GM18511 (cell line): ENCODE data around the gene PTCRA.

Experiments
- ATAC-seq: cut with Tn5 transposase; IDR thresholded peaks from one replicate; pipeline ENCODE4 v1.9.1; 2021; ENCODE audit warnings: mild to moderate bottlenecking, moderate library complexity; ENCODE audit not compliant: unreplicated experiment

Gene PTCRA

DNA sequence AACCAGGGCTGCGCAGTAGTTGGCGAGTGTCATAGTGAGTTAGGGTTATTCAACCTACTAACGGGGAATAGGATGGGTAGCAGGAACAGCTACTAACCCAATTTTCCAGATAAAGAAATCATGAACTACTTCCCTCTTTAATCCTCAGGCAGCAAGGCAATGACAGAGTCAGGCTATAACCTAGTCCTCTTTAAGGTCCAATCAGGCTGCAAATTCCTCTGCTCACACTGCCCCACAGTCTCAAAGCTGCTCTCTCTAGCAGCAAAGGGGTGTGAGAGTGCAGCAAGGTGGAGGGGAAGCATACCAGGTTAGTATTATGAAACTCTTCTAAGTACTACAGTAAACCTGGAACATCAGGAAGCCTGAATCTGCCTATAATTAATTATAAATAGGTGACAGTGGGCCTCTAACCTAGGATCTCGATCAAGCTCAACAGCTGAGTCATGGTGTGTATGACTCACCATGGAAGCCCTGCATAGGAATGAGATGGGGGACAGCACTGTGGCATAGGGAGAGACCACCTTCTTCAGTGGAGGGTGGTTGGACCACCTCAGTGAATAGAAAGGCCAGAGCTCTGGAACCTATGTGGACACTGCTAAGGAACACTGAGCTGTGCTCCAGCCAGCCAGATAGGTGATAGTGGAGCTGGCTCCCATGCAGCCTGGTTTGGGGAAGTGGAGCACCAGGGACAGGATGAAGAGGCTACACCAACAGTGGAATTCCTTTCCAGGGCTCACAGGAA lies 55.2 kb downstream of the PTCRA start:
- no peak for ATAC-seq

GRCh38 chr6:42971746-42972327 lies 56.0 kb downstream of the PTCRA start:
- no peak for ATAC-seq

DNA sequence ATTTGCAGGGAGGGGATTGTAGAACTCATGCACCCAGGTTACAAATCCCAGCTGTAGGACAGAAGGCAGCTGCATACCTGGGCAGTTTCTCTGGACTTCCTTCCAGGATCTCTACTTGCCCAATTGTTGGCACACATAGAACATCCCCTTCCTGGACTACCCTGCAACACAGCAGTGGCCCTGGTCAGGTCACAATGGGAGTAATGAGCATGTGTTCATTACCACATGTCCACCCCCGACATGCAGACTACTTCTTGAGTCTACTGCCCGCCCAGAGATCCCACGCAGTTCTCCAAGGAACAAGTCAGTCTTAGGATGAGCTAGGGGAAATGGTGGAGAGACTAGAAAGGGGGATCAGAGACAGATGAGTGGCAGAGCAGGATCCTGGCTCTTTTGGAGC lies 58.1 kb downstream of the PTCRA start:
- no peak for ATAC-seq

GRCh38 chr6:42974919-42975505 lies 59.2 kb downstream of the PTCRA start:
- no peak for ATAC-seq
